ENCODE data around the gene THRA.

GRCh38 chr17:40135817-40136216 lies 73.1 kb downstream of the THRA start:
- TF ChIP-seq POLR2AphosphoS5 (IDR thresholded peaks at IDR 0.05; ENCODE audit: low read depth, low read length) (0 out of 2 replicates have a peak, but pooled peaks have one; percentile 17), REST (IDR thresholded peaks at IDR 0.05; ENCODE audit: insufficient read depth in 1 of 2, low read depth in 2 of 2, low read length in 2 of 2) (no peak), SIN3A (IDR thresholded peaks at IDR 0.05; ENCODE audit: borderline replicate concordance, insufficient read depth, low read length) (no peak), TAF1 (IDR thresholded peaks at IDR 0.05; ENCODE audit: borderline replicate concordance, insufficient read depth, low read length) (no peak)
